Activated T-cell treated with anti-CD3 and anti-CD28 coated beads, Interleukin-2, amount 50 U/mL, for 24 hours (primary cell): ENCODE results near the gene FGF1.

Source experiments
- DNase-seq: peaks from one replicate; pipeline ENCODE4 v3.0.0-alpha.2; 2020
- H3K27ac Mint-ChIP-seq: 2 replicates; pipeline ENCODE4 v1.8.0; 2020; ENCODE audit warnings: mild to moderate bottlenecking, mixed read lengths
- H3K27me3 Mint-ChIP-seq: 2 replicates; pipeline ENCODE4 v1.8.0; 2020; ENCODE audit warnings: mixed read lengths
- H3K36me3 Mint-ChIP-seq: 2 replicates; pipeline ENCODE4 v1.8.0; 2020; ENCODE audit warnings: low read depth, mixed read lengths
- H3K4me1 Mint-ChIP-seq: 2 replicates; pipeline ENCODE4 v1.8.0; 2020; ENCODE audit warnings: low read depth, mixed read lengths
- H3K4me3 Mint-ChIP-seq: 2 replicates; pipeline ENCODE4 v1.8.0; 2020; ENCODE audit warnings: mild to moderate bottlenecking, moderate library complexity, mixed read lengths
- H3K9me3 Mint-ChIP-seq: 2 replicates; pipeline ENCODE4 v1.8.0; 2020; ENCODE audit warnings: mixed read lengths

Gene FGF1

DNA sequence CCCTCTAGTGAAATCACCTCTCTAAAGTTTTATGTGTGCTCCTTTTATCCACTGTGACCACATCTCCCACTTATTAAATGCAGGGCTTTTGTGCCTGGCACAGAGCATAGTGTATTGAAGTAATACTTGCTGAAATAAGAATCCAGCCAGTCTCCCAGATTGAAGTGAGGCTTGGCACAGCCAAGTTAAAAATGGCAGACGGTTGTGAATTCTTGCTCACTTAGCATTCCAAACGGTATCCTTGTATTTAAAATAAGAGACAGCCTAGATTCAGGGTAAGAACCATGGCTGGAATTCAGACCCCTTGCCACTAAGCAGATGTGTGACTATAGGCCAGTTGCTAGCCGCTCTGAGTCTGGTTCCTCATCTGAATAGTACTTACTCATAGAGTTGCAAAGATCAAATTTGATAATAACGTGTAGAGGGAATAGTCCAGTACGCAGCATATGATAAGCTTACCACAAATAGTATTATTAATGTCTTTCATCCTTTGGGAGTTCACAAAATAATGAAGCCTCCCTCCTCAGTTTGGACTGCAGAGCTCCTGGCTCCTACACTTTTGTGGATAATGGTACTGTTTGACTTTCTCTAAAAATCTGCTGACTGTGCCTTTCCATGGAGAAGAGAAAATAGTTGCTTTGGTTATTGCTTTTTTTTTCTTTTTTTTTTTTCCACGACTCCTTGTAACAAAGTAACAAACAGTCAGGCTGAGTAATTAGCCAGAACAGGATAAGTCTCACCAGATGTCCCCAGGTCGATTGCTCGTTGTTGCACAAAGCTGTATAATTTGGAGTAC is 51.5 kb downstream of the FGF1 start:
- DNase-seq, result no peak
- Mint-ChIP-seq H3K4me3 (no peak overlapping the region), H3K4me1 (no peaks in the 10 kb centered on the region), H3K27me3 (peaks cover 27% of the 10 kb centered on the region), H3K27ac (no peak overlapping the region), H3K9me3 (no peaks in the 10 kb centered on the region), H3K36me3 (no peaks in the 10 kb centered on the region)

DNA sequence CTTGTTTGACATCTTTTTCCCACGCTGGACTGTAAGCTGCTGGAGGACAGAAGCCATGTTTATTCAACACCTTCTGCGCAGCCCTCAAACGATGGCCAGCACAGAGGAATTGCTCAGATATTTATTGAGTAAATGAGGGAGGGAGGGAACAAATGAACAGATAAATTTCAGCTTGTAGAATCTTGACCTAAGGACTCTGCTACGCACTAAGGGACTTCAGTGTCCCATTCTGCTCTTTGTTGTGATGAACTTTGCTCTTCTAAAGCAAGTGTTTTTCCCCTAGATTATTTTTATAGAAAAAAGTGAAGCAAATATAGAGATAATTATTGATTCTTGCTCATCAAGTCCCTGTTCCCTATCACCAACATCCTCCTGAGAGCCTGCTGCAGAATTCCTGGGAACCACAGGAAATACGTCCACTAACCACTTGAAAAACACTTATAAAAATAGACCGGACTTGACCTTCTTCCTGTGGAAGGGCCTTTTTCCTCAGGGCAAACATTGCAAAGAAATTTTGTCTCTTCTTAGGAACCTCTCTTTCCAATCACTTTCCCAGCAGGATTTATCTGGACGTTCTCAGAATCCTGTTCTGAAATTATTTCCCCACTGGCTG is 54.9 kb downstream of the FGF1 start:
- Mint-ChIP-seq H3K4me3 (no peak overlapping the region), H3K4me1 (no peaks in the 10 kb centered on the region), H3K36me3 (no peaks in the 10 kb centered on the region), H3K27me3 (peaks cover 4% of the 10 kb centered on the region), H3K9me3 (no peaks in the 10 kb centered on the region), H3K27ac (no peak overlapping the region)
- no peak for DNase-seq

DNA sequence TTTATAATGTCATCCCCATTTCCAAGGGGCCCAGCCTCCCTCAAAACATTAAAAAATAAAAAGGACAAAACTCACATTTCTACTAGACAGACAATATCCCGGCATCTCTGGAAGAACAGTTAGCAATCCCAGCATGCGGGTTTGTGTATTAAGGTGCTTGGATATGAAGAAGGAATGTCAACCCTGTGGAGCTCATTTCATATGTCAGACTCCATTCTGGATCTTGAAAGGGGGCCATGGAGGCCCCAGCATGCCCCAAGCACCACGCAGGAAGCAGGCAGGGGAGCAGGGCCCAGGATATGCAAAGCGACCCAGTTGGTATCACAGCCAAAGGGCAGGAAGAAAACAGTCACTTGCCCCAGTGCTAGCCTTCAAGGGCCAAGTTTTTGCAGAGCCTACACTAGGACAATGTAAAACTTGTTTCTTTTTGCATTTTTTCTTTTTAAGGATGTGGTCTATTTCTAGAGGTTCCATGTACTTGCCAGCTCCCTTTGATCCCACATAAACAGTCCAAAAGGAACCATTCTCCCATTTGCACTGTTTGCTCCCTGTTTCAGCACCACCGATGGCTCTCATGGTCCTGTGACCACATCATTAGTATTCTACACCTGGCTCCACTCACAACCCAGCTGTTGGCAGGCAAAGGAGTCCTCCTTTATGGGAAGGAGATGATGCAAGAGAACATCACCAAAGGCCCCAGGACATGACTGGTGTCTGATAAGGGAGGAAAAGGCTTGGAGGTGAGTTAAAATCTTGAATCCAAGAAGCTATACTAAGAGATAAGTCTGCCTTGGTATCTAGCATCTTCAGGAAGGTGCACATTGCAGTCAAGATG is 58.3 kb downstream of the FGF1 start:
- Mint-ChIP-seq H3K9me3 (no peaks in the 10 kb centered on the region), H3K27me3 (no peaks in the 10 kb centered on the region), H3K36me3 (no peaks in the 10 kb centered on the region), H3K4me1 (no peaks in the 10 kb centered on the region), H3K27ac (no peak overlapping the region), H3K4me3 (no peak overlapping the region)
- DNase-seq, result no peak

DNA sequence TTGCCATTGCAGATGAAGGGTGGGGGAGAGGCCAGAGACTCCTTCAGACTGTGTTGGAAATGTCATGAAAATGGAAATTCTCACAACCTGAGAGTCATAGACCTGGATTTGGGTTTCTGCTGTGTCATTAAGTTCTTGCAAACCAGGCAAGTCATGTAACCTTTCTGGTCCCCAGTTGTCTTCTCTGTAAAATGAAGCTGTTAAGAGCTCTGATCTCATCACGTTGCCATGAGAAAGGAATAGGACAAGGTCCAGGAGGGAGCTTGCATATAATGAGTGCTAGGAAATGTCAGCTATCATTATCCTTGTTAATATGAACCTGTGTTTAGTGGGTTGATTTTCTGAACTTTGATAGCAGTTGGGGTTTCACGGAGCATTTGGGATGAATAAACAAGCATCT is 59.1 kb downstream of the FGF1 start:
- H3K4me1 Mint-ChIP-seq, result no peaks in the 10 kb centered on the region
- no peaks in the 10 kb centered on the region for H3K27me3 Mint-ChIP-seq
- no peaks in the 10 kb centered on the region for H3K9me3 Mint-ChIP-seq
- no peak for DNase-seq
- no peak overlapping the region for H3K27ac Mint-ChIP-seq
- H3K4me3 Mint-ChIP-seq, result no peak overlapping the region
- H3K36me3 Mint-ChIP-seq, result no peaks in the 10 kb centered on the region

DNA sequence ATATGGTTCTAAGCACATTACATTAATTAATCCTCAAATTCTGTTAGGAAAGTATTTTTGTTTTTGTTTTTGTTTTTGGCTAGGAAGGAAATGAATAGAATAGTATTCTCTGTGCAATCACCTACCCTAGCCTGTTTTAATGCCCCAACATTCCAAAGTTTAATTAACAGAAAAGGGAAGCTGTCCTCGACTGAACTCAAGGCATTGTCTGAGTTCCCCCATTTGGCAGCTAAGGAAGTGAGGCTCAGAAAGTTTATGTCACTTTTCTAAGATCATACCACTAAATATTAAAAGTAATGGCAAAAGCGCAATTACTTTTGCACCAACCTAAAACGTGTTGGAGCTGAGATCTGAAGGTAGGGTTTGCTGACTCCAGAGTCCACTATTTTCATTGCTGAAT is 59.8 kb downstream of the FGF1 start:
- no peak overlapping the region for H3K4me3 Mint-ChIP-seq
- H3K27me3 Mint-ChIP-seq, result no peaks in the 10 kb centered on the region
- H3K36me3 Mint-ChIP-seq, result no peaks in the 10 kb centered on the region
- no peaks in the 10 kb centered on the region for H3K4me1 Mint-ChIP-seq
- DNase-seq, result no peak
- no peak overlapping the region for H3K27ac Mint-ChIP-seq
- no peaks in the 10 kb centered on the region for H3K9me3 Mint-ChIP-seq

DNA sequence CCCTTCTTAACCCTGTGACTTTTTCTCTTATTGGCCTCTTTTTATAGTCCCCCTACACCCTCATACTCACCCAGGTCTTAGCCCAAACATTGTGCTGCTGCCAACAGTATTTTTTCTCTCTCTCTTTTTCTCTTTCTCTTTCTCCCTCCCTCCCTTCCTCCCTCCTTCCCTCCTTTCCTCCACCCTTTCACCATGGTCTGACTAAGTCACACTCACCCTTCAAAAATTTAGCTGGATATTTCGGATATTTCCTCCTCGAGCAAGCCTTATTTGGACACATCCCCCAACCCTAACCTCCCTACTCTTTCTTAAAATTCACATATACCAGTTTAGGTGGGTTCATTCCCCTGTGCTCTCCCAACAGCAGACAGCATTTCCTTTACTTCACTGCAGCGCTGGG is 64.7 kb downstream of the FGF1 start:
- DNase-seq, result no peak
- H3K9me3 Mint-ChIP-seq, result no peaks in the 10 kb centered on the region
- no peaks in the 10 kb centered on the region for H3K36me3 Mint-ChIP-seq
- no peaks in the 10 kb centered on the region for H3K27me3 Mint-ChIP-seq
- H3K4me1 Mint-ChIP-seq, result peaks cover 18% of the 10 kb centered on the region
- no peak overlapping the region for H3K27ac Mint-ChIP-seq
- H3K4me3 Mint-ChIP-seq, result no peak overlapping the region

DNA sequence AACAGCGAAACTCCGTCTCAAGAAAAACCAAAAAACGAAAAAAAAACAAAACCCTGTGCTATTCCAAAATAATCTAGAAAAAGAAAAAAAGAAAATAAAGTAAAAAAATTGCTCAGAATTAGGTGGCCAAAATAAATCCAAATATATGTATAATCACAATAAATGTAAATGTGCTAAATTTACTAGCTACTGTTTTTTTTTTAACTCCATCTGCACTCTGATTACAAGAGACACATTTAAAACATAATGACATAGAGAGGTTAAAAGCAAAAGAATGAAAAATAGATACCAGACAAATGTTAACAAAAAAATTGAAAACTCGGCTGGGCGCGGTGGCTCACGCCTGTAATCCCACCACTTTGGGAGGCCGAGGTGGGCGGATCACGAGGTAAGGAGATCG is 66.1 kb downstream of the FGF1 start:
- no peaks in the 10 kb centered on the region for H3K36me3 Mint-ChIP-seq
- DNase-seq, result no peak
- H3K4me3 Mint-ChIP-seq, result no peak overlapping the region
- no peak overlapping the region for H3K27ac Mint-ChIP-seq
- H3K4me1 Mint-ChIP-seq, result peaks cover 18% of the 10 kb centered on the region
- no peaks in the 10 kb centered on the region for H3K9me3 Mint-ChIP-seq
- H3K27me3 Mint-ChIP-seq, result no peaks in the 10 kb centered on the region

DNA sequence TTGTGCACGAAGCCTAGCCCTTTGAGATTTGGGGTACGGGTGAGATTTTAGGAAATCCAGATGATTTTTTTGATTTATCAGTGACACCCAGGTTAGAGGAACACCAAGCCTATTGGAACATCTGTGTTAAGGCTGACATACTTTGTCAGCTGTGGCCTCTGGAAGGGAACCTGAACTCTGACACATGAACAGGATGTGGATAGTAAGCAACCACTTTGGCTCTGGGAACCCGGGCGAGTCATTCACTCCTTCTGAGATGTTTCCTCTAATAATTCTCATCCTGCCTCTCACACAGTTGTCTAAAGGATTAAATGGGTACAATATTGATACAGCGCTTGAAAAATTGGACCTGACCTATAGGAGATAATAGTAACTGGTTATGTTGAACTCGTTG is 67.8 kb downstream of the FGF1 start:
- Mint-ChIP-seq H3K4me3 (peak overlapping the region; percentile 11), H3K36me3 (no peaks in the 10 kb centered on the region), H3K4me1 (peaks cover 18% of the 10 kb centered on the region), H3K27me3 (no peaks in the 10 kb centered on the region), H3K9me3 (no peaks in the 10 kb centered on the region), H3K27ac (peak overlapping the region; percentile 80)
- no peak for DNase-seq

DNA sequence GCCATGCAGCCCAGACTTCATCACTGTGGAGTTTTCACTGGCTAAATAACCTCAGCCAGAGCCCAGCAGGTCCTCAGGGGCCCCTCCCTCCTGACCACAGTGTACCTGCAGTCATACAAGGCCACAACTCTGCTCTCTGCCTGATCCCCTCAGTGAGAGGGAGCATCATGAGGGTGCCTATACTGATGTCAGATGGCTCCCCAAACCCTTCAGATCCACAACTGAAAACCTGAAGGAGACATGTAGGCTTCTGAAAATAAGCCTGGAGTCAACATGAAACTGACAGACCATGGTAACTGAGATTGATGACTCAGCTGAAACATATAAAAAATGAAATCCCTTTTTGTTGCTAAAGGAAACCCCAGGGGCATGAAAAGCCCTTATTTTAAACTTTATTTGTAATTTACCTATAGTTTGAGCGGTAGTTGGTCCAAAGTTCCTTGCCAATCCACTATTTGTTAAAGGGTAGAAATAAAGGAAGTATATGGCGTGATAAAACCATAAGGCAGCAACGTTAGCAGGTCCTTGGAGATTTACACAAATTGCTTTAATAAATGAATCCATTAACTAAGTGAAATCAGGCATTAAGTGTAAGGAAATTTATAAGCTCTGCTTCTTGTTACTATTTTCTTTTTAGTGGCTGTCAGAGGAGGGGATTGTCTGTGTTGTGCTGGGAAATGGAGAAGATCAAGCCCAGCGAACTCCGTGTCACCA is 68.3 kb downstream of the FGF1 start:
- H3K36me3 Mint-ChIP-seq, result no peaks in the 10 kb centered on the region
- peak overlapping the region; percentile 80 for H3K27ac Mint-ChIP-seq
- peaks cover 4% of the 10 kb centered on the region for H3K27me3 Mint-ChIP-seq
- no peaks in the 10 kb centered on the region for H3K9me3 Mint-ChIP-seq
- H3K4me1 Mint-ChIP-seq, result peaks cover 18% of the 10 kb centered on the region
- peak; percentile 37 for DNase-seq
- peak overlapping the region; percentile 11 for H3K4me3 Mint-ChIP-seq

DNA sequence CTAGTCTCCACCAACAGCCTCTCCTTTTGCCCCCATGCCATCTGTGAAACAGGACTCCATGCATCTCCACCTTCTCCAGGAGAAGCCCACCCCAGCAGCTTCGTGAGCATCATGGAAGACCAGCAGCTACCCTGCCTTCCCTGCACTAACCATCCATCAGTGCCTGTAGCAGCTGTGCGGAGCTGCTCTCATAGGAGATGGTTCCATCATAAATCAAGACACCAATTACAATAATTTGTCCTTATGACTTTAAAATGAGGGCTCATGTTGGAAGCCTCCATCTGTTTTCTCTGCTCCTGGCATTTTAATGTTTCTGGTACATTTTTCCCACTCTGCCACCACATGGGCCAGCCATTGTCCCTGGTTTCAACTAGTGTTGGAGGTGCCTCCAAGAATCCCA is 69.9 kb downstream of the FGF1 start:
- H3K4me1 Mint-ChIP-seq, result peaks cover 19% of the 10 kb centered on the region
- no peaks in the 10 kb centered on the region for H3K9me3 Mint-ChIP-seq
- H3K27ac Mint-ChIP-seq, result no peak overlapping the region
- H3K36me3 Mint-ChIP-seq, result no peaks in the 10 kb centered on the region
- peaks cover 15% of the 10 kb centered on the region for H3K27me3 Mint-ChIP-seq
- no peak for DNase-seq
- no peak overlapping the region for H3K4me3 Mint-ChIP-seq

DNA sequence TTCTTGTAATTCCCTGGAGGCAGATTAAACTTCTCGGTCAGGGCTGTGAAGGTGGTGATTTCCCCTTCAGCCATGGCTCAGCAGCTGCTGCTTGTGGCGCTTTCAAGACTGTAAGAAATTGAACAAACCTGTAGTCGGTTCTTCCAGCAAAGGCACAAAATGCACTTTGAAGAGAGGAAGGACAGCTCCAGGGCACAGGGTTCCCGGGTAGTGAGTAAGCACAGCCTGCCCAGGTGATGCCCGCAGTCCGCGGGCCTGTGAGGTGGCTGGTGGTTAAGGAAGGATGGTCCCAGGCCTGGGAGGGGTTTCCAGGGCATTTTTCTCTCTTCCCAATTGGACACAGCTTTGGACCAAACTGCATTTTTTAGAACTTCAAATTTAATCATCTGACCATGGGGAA is 71.8 kb downstream of the FGF1 start:
- Mint-ChIP-seq H3K4me3 (no peak overlapping the region), H3K36me3 (no peaks in the 10 kb centered on the region), H3K4me1 (peaks cover 19% of the 10 kb centered on the region), H3K9me3 (no peaks in the 10 kb centered on the region), H3K27ac (no peak overlapping the region), H3K27me3 (peaks cover 20% of the 10 kb centered on the region)
- DNase-seq, result no peak

DNA sequence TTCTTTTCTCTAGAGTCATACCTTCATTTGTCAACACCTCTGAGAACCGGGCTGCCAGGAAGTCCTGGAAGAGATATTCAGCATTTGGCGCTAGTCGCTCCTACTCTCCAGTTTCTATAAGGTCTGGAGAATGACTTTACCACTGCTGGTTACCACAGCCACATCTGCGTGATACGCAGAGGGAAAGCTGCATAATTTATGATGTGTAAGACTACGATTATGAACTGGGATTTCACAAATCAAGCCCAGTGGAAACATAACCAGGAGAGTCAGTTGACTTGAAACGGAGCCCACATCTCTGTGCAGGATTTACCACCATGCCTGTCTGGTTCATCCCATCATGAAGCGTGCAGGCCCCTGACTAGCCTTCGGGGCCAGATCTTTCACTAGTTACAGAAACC is 72.6 kb downstream of the FGF1 start:
- peaks cover 14% of the 10 kb centered on the region for H3K4me1 Mint-ChIP-seq
- H3K27ac Mint-ChIP-seq, result no peak overlapping the region
- H3K27me3 Mint-ChIP-seq, result peaks cover 20% of the 10 kb centered on the region
- no peak overlapping the region for H3K4me3 Mint-ChIP-seq
- DNase-seq, result no peak
- no peaks in the 10 kb centered on the region for H3K36me3 Mint-ChIP-seq
- no peaks in the 10 kb centered on the region for H3K9me3 Mint-ChIP-seq

DNA sequence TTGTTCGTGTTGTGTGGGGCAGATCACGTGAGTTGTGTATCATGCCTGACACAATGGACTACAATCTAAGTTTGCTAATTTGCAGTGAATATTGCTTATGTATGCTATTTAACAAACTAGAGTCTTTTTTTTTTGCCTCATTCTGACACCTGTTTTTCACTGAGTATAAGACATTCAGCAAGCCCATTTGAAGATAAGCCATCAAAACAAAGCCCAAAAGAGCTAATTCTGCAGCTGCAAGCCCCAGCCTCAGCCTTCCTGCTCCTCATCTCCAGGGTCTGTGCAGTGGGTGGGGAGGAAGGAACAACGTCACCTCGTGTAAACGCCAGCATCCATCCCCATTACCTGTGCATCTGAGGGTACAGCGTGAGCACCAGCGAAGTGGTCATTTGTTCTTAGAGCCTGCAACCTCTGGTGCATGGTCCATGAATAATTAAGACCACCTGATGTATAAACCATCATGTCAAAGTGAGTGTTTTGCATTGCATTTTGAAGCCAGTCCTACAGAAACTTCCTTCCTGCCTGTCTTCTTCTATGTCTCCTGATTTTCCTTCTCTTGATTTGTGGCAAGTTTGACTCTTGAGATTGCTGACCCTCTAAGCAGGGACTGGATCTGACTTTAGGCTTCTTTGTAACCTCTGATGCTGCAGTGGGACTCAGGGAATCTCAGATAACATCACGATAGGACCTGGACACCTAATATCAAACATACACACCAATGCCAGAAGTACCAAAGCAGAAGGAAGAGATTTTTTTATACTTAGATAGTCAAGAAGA is 73.2 kb downstream of the FGF1 start:
- no peak overlapping the region for H3K27ac Mint-ChIP-seq
- peaks cover 20% of the 10 kb centered on the region for H3K27me3 Mint-ChIP-seq
- H3K4me3 Mint-ChIP-seq, result no peak overlapping the region
- no peaks in the 10 kb centered on the region for H3K9me3 Mint-ChIP-seq
- H3K36me3 Mint-ChIP-seq, result no peaks in the 10 kb centered on the region
- peaks cover 8% of the 10 kb centered on the region for H3K4me1 Mint-ChIP-seq
- no peak for DNase-seq

DNA sequence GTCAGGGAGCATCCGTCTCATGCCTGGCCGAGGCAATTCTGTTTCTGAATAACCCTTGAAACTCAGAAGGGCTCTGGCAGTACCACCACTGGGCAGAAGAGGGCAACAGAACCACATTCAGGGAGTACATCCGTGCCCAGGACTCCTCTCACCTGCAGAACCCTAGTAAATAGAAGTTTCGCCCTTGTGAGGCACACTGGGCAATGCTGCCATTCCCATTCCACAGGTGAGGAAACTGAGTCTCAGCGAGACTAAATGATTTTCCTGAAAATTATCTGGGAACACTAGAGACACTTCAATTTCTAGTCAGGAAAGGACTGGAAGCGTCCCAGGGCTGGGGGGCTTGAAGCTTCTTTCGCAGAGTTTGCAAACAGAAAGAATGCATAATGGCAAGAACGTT is 74.7 kb downstream of the FGF1 start:
- peak; percentile 82 for DNase-seq

More for the DNA sequence above, 74.7 kb downstream of the FGF1 start:
- H3K9me3 Mint-ChIP-seq, result no peaks in the 10 kb centered on the region
- H3K27ac Mint-ChIP-seq, result no peak overlapping the region
- H3K27me3 Mint-ChIP-seq, result peaks cover 20% of the 10 kb centered on the region
- H3K36me3 Mint-ChIP-seq, result no peaks in the 10 kb centered on the region
- H3K4me3 Mint-ChIP-seq, result no peak overlapping the region
- peaks cover 2% of the 10 kb centered on the region for H3K4me1 Mint-ChIP-seq
